GM10847 (cell line): ENCODE results near the gene MET.

ENCODE experiments used
- POLR2A ChIP-seq: IDR thresholded peaks from 2 replicates; pipeline ENCODE4 v1.6.1; 2011; ENCODE audit not compliant: insufficient read length; ENCODE audit errors: extremely low read depth

MET gene

DNA sequence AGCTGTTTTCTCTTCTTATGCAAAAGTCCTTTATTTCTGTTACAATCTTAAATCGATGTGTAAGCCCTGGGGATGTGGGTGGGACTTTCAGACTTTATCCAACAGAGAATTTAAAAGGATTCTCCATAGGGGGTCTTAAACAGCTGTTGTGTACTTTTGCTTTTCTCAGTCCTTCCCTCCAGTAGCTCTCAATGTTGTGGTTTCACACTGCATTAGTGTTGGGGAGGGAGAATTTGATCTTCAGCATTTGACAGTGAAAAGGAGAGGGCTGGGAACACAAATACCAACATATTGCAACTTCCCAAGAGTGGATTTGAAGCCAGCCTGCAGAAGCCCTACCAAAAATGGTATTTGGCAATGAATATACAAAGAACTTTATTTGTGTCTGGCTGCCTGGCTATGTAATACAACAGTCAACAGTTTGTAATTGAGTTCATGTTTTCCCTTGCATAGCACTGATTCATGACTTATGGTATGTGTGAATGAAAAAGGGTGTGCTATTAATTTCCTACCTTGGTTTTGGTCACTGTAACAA lies 110.2 kb downstream of the MET start:
- no peak for TF ChIP-seq POLR2A

DNA sequence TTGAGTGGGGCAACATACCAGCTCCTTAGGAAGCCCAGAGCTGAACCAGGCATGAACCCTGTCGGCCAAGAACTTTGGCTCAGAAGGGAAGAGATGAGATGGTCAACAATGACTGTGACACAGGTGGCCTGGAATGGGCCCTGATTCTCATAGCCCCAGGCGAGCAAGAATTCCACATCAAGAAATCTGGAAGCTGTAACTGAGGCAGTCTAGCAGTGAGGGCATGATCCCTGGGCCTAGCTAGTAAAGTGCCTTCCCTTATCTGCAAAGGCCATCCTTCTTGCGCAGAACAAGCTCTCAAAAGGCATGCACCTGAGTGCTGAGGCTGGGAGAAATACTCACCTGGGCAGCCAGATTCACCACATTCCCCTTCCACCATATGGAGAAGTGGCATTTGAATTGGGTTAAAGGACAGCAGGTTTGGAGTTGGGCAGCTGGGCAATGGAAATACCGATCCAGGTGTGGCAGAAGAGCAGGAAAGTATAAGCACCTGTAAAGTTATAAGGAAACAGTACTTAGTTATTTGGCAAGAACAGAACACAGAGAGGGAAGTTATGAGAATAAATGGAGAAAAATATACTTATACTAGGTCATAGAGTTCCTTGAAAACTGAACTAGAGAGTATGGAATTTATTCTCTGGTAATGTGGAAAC lies 111.8 kb downstream of the MET start:
- TF ChIP-seq POLR2A: no peak

DNA sequence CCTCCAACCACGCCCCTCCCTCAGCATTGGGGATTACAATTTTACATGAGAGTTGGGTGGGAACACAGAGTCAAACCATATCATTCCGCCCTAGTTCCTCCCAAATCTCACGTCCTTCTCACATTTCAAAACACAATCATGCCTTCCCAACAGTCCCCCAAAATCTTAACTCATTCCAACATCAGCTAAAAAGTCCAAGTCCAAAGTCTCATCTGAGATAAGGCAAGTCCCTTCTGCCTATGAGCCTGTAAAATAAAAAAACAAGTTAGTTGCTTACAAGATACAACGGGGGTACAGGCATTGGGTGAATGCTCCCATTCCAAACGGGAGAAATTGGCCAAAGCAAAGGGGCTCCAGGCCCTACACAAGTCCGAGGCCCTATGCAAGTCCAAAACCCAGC lies 112.7 kb downstream of the MET start:
- TF ChIP-seq POLR2A: no peak

GRCh38 chr7:116785843-116786242 lies 113.8 kb downstream of the MET start:
- no peak for TF ChIP-seq POLR2A

DNA sequence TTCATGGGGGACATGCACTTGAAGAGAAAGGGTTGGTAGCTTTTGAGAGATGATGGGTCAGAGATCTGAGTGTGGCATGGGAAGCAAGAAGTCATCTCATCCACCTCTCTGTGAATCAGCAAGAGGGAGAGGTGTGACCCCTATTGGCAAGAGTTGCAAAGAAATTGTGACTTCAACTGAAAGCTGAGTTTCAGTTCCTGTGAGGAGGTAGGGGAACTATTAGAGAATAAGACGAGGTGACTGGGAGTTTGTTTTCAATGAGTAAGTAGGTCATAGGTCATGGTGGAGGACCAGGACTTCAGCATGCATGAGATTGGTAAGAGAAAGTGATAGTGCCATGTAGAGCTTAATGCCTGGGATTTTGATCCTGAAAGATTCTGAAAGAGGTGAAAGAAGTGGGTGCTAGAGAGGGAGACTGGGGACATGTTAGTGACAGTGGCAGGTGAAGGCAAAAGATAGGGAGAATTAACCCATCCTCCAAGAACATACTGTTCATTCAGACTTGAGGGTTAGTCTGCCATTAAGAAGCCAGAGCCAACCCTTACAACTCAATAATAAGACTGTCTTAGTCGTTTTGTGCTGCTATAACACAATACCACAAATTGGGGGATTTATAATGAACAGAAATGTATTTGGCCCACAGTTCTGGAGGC lies 114.9 kb downstream of the MET start:
- TF ChIP-seq POLR2A: no peak

- no peak for TF ChIP-seq POLR2A
These were observed 115.9 kb downstream of the MET start for GRCh38 chr7:116787881-116788280.

DNA sequence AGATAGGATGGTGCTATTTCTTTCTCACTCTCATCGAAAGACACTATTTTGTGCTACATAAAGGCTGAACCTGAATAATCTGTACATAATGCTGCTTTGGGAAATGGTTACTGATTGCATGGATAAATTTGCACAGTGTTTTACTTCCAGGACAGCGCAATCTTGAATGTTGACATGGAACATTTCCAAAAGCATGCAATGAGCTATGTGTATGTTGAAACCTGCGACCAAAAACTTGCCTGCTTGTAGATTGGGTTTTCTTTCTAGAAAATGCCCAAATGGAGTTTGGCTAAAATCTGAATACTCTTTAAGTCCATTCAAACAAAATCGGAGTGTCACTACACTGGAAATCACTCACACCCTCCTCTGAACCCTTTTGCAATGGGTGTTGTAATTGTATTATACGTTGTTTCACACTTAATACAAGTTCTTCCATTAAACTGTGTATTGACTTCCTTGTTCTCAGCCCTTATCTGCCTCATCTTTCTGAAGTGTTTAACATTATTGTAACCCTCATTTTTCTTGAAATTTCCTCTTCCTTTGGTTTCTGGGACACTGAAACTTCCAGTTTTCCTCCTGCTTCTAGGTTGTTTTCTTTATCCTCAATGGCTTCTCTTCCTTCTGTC lies 116.7 kb downstream of the MET start:
- TF ChIP-seq POLR2A: no peak

- no peak for TF ChIP-seq POLR2A
These were observed 118.0 kb downstream of the MET start for GRCh38 chr7:116790025-116790424.

GRCh38 chr7:116792813-116793212 lies 120.8 kb downstream of the MET start:
- TF ChIP-seq POLR2A: no peak

DNA sequence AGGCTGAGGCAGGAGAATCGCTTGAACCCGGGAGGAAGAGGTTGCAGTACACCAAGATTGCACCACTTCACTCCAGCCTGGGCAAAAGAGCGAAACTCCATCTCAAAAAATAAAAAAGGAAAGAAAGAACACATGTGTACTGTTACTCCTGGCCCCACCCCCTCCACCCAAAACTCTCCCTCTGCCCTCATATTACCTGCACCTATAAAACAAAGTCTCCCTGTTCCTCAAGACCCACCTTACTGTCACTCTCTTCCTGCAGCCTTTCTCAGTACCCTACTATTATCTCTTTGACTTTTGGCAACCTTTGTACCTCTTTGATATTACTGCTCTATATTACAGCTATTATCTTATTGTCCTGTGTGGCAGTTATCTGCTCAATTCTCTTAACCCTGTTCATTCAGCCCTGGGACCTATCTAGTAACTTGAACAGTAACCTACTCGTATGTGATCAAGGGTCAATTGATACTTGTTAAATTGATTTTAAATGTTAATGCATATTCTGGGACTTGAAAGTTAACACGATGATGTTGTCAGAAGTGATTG lies 121.9 kb downstream of the MET start:
- no peak for TF ChIP-seq POLR2A

- no peak for TF ChIP-seq POLR2A
These were observed 124.5 kb downstream of the MET start for GRCh38 chr7:116796471-116796870.

DNA sequence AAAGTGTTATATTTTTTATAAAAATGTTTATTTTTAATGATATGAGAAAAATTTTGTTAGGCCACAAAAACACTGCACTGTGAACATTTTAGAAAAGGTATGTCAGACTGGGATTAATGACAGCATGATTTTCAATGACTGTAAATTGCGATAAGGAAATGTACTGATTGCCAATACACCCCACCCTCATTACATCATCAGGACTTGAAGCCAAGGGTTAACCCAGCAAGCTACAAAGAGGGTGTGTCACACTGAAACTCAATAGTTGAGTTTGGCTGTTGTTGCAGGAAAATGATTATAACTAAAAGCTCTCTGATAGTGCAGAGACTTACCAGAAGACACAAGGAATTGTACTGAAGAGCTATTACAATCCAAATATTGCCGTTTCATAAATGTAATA lies 125.6 kb downstream of the MET start:
- TF ChIP-seq POLR2A: no peak

DNA sequence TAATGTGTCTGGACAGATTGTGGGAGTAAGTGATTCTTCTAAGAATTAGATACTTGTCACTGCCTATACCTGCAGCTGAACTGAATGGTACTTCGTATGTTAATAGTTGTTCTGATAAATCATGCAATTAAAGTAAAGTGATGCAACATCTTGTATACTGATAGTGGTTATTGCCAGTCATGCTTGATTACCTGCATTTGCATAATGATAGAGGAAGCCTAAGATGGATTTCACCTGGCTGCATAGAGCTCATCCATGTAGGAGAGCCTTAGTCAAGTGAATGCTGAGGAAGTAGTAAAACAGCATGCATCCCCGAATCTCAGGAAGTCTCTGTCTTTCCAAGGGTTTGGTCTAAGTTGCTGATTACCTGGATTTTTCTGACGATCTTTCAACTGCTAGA lies 126.2 kb downstream of the MET start:
- TF ChIP-seq POLR2A: no peak

DNA sequence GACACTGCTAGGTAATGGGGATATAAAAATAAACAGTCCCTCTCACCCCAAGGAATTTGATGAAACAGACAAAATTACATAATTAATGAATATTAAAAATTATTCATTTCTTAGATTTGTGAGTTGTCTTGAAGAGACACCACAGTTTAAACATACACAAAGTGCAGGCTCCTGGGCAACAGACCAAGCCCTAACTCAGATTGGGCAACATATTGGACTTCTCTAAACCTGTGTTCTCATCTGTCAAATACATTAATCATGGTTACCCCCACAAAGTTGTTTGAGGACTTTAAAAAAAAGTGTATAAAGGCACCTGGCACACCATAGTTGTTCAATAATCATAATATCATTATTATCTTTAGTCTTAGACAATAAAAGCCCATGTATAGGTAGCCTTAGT lies 127.9 kb downstream of the MET start:
- no peak for TF ChIP-seq POLR2A

GRCh38 chr7:116800594-116800993 lies 128.6 kb downstream of the MET start:
- no peak for TF ChIP-seq POLR2A

DNA sequence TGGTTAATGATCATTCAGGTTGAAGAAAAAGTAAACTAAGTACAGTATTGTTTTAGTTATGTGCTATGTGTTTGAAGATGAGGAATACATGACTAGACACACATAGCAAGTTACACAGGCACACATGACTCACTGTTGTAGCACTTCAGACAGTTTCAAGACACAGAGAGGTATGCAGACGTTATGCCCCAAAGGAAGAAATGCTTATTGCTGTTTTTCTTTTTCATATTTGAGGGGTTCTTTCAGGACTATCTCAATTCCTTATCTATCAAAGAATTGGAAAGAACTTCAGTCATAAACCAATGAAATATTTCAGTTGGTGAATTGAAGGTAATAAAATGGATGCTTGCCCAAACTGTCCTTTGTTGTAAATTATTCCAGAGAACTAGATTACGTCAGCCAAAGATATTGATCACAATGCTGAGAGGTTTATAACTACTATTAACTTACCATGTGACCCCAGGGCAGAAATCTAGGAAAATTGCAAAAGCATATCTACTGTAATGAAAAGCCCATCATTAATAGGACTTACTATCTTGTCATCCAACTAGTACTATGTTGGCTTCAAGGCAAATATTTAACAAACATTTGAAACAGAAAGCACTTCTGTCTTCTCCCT lies 129.2 kb downstream of the MET start:
- no peak for TF ChIP-seq POLR2A

GRCh38 chr7:116802144-116802745 lies 130.2 kb downstream of the MET start:
- no peak for TF ChIP-seq POLR2A
